CD8-positive, alpha-beta memory T cell (primary cell): ENCODE measurements around the gene LPAR1. TPM values are rescaled to one million over a fixed set of nuclear protein-coding genes. Genes with fewer than 3 reads are reported as not detected.

Experiments used
- CTCF ChIA-PET: fragments of 350-600 bp; sonication (Branson Sonifier 250); formaldehyde crosslinking; loops from one replicate; lab custom pipeline; 2021; ENCODE audit warnings: antibody characterized with exemption; lab: Charles Lee
- POLR2A ChIA-PET: fragments of 350-600 bp; sonication (Branson Sonifier 250); formaldehyde crosslinking; loops from one replicate; lab custom pipeline; 2021; ENCODE audit warnings: antibody characterized with exemption; lab: Charles Lee
- DNase-seq, 5 donors: peaks; one replicate each; pipeline versions ENCODE4 v3.0.0 to v3.0.0-alpha.2; 2020 to 2022; ENCODE audit warnings: mixed read lengths in 1 of 5
- H3K27ac ChIP-seq: one replicate; pipeline ENCODE4 v1.7.0; 2013; ENCODE audit warnings: low read depth, mild to moderate bottlenecking, low read length, moderate library complexity
- H3K27me3 ChIP-seq: 2 replicates; pipeline ENCODE4 v1.7.0; 2013; ENCODE audit warnings: low read length, mild to moderate bottlenecking; ENCODE audit not compliant: insufficient read depth, poor library complexity, severe bottlenecking
- H3K36me3 ChIP-seq: 2 replicates; pipeline ENCODE4 v1.7.0; 2013; ENCODE audit warnings: mild to moderate bottlenecking, low read length, moderate library complexity; ENCODE audit not compliant: insufficient read depth
- H3K4me1 ChIP-seq: 2 replicates; pipeline ENCODE4 v1.7.0; 2013; ENCODE audit warnings: mild to moderate bottlenecking, low read length, moderate library complexity; ENCODE audit not compliant: insufficient read depth
- H3K4me3 ChIP-seq: 2 replicates; pipeline ENCODE4 v1.7.0; 2013; ENCODE audit warnings: mild to moderate bottlenecking, low read length
- H3K9me3 ChIP-seq: 2 replicates; pipeline ENCODE4 v1.7.0; 2013; ENCODE audit warnings: mild to moderate bottlenecking, low read length
- H3K27ac Mint-ChIP-seq, 8 donors: one replicate each; pipeline ENCODE4 v1.8.0; 2020 to 2021; ENCODE audit warnings: mixed read lengths in 8 of 8, mild to moderate bottlenecking in 6 of 8, inconsistent platforms in 3 of 8, moderate library complexity in 3 of 8
- H3K27me3 Mint-ChIP-seq, 2 donors: one replicate each; pipeline ENCODE4 v1.8.0; 2020 to 2021; ENCODE audit warnings: mixed read lengths in 2 of 2, mild to moderate bottlenecking in 1 of 2, moderate library complexity in 1 of 2
- H3K36me3 Mint-ChIP-seq, 3 donors: one replicate each; pipeline ENCODE4 v1.8.0; 2020 to 2021; ENCODE audit warnings: mixed read lengths in 3 of 3, inconsistent platforms in 1 of 3, mild to moderate bottlenecking in 1 of 3
- H3K4me1 Mint-ChIP-seq, 3 donors: one replicate each; pipeline ENCODE4 v1.8.0; 2020 to 2021; ENCODE audit warnings: mixed read lengths in 3 of 3, inconsistent platforms in 1 of 3, mild to moderate bottlenecking in 1 of 3
- H3K4me3 Mint-ChIP-seq, 7 donors: one replicate each; pipeline ENCODE4 v1.8.0; 2020 to 2021; ENCODE audit warnings: mixed read lengths in 7 of 7, mild to moderate bottlenecking in 6 of 7, moderate library complexity in 4 of 7, inconsistent platforms in 2 of 7
- H3K9me3 Mint-ChIP-seq, 5 donors: one replicate each; pipeline ENCODE4 v1.8.0; 2020 to 2022; ENCODE audit warnings: mixed read lengths in 5 of 5, mild to moderate bottlenecking in 3 of 5, moderate library complexity in 2 of 5, inconsistent platforms in 1 of 5
- polyA plus RNA-seq: library from polyadenylated mRNA; unstranded; fragments of 300-500 nt; fragmentation: Illumina TruSeq; gene quantifications from one replicate; pipeline ENCODE4 v1.2.3, GENCODE V29; 2021
- total RNA-seq, 2 experiments: library from RNA; stranded (reverse); gene quantifications; one replicate each; pipeline ENCODE4 v1.2.3, GENCODE V29; 2021

Gene LPAR1
- total and polyA plus RNA-seq, 3 experiments from 2014 or later, result not detected

- POLR2A ChIA-PET, result no interaction called here
- CTCF ChIA-PET, result no interaction called here
- no peak overlapping the region for H3K4me3 ChIP-seq
- peaks cover 0 to 2% (median 0%) of the 10 kb centered on the region in 5 donors for H3K9me3 Mint-ChIP-seq
- H3K36me3 Mint-ChIP-seq, result no peaks in the 10 kb centered on the region
- H3K4me3 Mint-ChIP-seq, result no peak overlapping the region
- H3K36me3 ChIP-seq, result no peaks in the 10 kb centered on the region
- DNase-seq, result no peak
- no peaks in the 10 kb centered on the region for H3K4me1 ChIP-seq
- no peaks in the 10 kb centered on the region for H3K27me3 ChIP-seq
- no peak overlapping the region for H3K27ac Mint-ChIP-seq
- no peak overlapping the region for H3K27ac ChIP-seq
- no peaks in the 10 kb centered on the region for H3K4me1 Mint-ChIP-seq
- H3K9me3 ChIP-seq, result no peaks in the 10 kb centered on the region
- no peaks in the 10 kb centered on the region for H3K27me3 Mint-ChIP-seq
Observed at GRCh38 chr9:110928599-110928998, 109.7 kb downstream of the LPAR1 start.

- H3K9me3 Mint-ChIP-seq, result peaks cover 0 to 2% (median 0%) of the 10 kb centered on the region in 5 donors
- no peaks in the 10 kb centered on the region for H3K36me3 Mint-ChIP-seq
- ChIA-PET POLR2A (no interaction called here), CTCF (no interaction called here)
- H3K27ac Mint-ChIP-seq, result no peak overlapping the region
- H3K4me1 ChIP-seq, result no peaks in the 10 kb centered on the region
- H3K4me3 ChIP-seq, result no peak overlapping the region
- no peaks in the 10 kb centered on the region for H3K36me3 ChIP-seq
- no peak for DNase-seq
- H3K27ac ChIP-seq, result no peak overlapping the region
- no peak overlapping the region for H3K4me3 Mint-ChIP-seq
- H3K27me3 ChIP-seq, result no peaks in the 10 kb centered on the region
- no peaks in the 10 kb centered on the region for H3K27me3 Mint-ChIP-seq
- no peaks in the 10 kb centered on the region for H3K9me3 ChIP-seq
- H3K4me1 Mint-ChIP-seq, result no peaks in the 10 kb centered on the region
Observed at GRCh38 chr9:110926828-110927487, 111.3 kb downstream of the LPAR1 start.

DNA sequence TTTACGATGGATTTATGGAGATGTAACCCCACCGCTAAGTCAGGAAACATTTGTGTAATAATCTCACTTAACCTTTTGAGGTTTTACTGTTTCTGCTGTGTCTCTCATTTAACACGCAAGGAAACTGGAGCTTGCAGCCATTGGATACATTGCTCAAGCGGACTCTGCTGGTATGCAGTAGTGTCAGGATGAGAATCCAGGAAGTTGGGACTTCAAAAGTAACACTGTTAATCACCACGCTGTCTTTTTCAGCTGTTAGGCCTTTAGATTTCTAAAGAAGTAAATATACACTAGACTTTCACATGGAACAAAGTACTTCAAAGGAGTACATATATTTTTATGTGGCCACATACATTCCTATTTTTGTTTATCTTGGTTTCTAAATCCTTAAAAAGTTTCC, 114.7 kb downstream of the LPAR1 start:
- Histone ChIP-seq H3K4me1 (no peaks in the 10 kb centered on the region), H3K4me3 (no peak overlapping the region), H3K9me3 (no peaks in the 10 kb centered on the region), H3K36me3 (no peaks in the 10 kb centered on the region), H3K27ac (no peak overlapping the region), H3K27me3 (no peaks in the 10 kb centered on the region)
- H3K4me1 Mint-ChIP-seq, result no peaks in the 10 kb centered on the region
- ChIA-PET POLR2A (no interaction called here), CTCF (no interaction called here)
- no peaks in the 10 kb centered on the region for H3K36me3 Mint-ChIP-seq
- H3K4me3 Mint-ChIP-seq, result no peak overlapping the region
- H3K27me3 Mint-ChIP-seq, result no peaks in the 10 kb centered on the region
- DNase-seq, result no peak
- H3K27ac Mint-ChIP-seq, result no peak overlapping the region
- H3K9me3 Mint-ChIP-seq, result peaks cover 0 to 2% (median 0%) of the 10 kb centered on the region in 5 donors

GRCh38 chr9:110922145-110922544, 116.1 kb downstream of the LPAR1 start:
- Mint-ChIP-seq H3K4me1 (no peaks in the 10 kb centered on the region), H3K27ac (no peak overlapping the region), H3K4me3 (no peak overlapping the region), H3K27me3 (no peaks in the 10 kb centered on the region), H3K9me3 (peaks cover 0 to 6% (median 0%) of the 10 kb centered on the region in 5 donors), H3K36me3 (no peaks in the 10 kb centered on the region)
- no peak for DNase-seq
- no peak overlapping the region for H3K27ac ChIP-seq
- no peaks in the 10 kb centered on the region for H3K27me3 ChIP-seq
- no peaks in the 10 kb centered on the region for H3K4me1 ChIP-seq
- no peak overlapping the region for H3K4me3 ChIP-seq
- POLR2A ChIA-PET, result no interaction called here
- H3K9me3 ChIP-seq, result no peaks in the 10 kb centered on the region
- CTCF ChIA-PET, result no interaction called here
- H3K36me3 ChIP-seq, result no peaks in the 10 kb centered on the region

GRCh38 chr9:110921705-110922104, 116.6 kb downstream of the LPAR1 start:
- H3K9me3 Mint-ChIP-seq, result peaks cover 0 to 6% (median 0%) of the 10 kb centered on the region in 5 donors
- Histone ChIP-seq H3K4me3 (no peak overlapping the region), H3K36me3 (no peaks in the 10 kb centered on the region), H3K4me1 (no peaks in the 10 kb centered on the region), H3K9me3 (no peaks in the 10 kb centered on the region), H3K27ac (no peak overlapping the region), H3K27me3 (no peaks in the 10 kb centered on the region)
- no peak overlapping the region for H3K4me3 Mint-ChIP-seq
- DNase-seq, result no peak
- H3K36me3 Mint-ChIP-seq, result no peaks in the 10 kb centered on the region
- no peaks in the 10 kb centered on the region for H3K27me3 Mint-ChIP-seq
- no peaks in the 10 kb centered on the region for H3K4me1 Mint-ChIP-seq
- H3K27ac Mint-ChIP-seq, result no peak overlapping the region
- ChIA-PET CTCF (no interaction called here), POLR2A (no interaction called here)

DNA sequence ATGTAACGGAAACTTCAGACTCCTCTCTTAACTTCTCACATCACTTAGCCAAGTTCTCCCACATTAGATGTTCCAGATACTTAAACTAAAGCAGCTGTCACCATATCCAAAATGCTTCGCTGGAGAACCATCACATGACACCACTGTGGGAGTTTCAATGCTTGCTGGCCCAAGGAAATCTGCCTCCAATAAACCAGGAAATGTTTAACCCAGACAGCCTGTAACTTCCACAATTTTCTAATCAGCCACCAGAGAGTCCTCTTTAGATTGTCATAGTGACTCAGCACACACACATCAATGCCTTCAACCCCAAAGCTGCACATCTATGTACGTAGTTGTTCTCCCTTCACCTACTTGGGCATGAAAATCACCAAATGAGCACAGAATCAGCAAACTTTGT, 118.7 kb downstream of the LPAR1 start:
- Mint-ChIP-seq H3K4me1 (no peaks in the 10 kb centered on the region), H3K36me3 (no peaks in the 10 kb centered on the region), H3K4me3 (no peak overlapping the region), H3K27me3 (no peaks in the 10 kb centered on the region), H3K9me3 (peaks cover 0 to 9% (median 0%) of the 10 kb centered on the region in 5 donors), H3K27ac (no peak overlapping the region)
- no peaks in the 10 kb centered on the region for H3K27me3 ChIP-seq
- no peaks in the 10 kb centered on the region for H3K9me3 ChIP-seq
- ChIA-PET CTCF (no interaction called here), POLR2A (no interaction called here)
- H3K27ac ChIP-seq, result no peak overlapping the region
- H3K4me3 ChIP-seq, result no peak overlapping the region
- H3K36me3 ChIP-seq, result no peaks in the 10 kb centered on the region
- no peak for DNase-seq
- H3K4me1 ChIP-seq, result no peaks in the 10 kb centered on the region

GRCh38 chr9:110919050-110919435, 119.2 kb downstream of the LPAR1 start:
- peaks cover 0 to 9% (median 0%) of the 10 kb centered on the region in 5 donors for H3K9me3 Mint-ChIP-seq
- Histone ChIP-seq H3K4me3 (no peak overlapping the region), H3K27me3 (no peaks in the 10 kb centered on the region), H3K9me3 (no peaks in the 10 kb centered on the region), H3K36me3 (no peaks in the 10 kb centered on the region), H3K4me1 (no peaks in the 10 kb centered on the region), H3K27ac (no peak overlapping the region)
- no peaks in the 10 kb centered on the region for H3K36me3 Mint-ChIP-seq
- H3K4me3 Mint-ChIP-seq, result no peak overlapping the region
- ChIA-PET CTCF (no interaction called here), POLR2A (no interaction called here)
- no peaks in the 10 kb centered on the region for H3K27me3 Mint-ChIP-seq
- no peak overlapping the region for H3K27ac Mint-ChIP-seq
- DNase-seq, result no peak
- H3K4me1 Mint-ChIP-seq, result no peaks in the 10 kb centered on the region

DNA sequence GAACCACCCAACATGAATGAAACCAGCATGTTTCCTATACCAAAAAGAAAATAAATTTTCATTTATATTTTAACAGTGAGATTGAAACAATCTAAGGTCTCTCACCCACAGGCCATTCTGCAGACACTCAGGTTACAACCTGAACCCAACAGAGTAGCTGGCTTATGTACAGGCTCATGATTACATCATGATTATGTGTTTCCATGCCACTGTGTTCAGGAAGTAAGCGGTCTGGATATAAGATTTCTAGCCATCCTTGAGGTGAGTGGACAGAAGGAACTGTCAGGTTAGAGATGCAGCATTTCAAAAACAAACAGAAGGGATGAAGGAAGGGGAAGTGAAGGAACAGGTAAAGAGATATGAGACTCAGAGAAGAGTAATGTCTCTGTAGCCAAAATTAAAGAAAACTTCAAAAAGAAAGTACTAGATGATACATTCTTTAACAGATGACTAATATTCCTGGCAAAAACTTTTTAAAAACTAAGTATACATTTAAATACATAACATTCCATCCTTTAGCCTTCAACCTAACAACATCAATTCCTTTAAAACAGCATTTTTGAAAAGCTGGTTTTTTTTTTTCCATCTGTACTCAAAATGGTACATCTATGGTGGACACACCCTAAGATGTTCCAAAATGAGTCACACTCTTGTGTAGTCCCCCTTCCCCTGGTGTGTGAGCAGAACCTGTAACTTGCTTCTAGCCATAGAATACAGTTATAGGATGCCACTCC, 119.8 kb downstream of the LPAR1 start:
- Mint-ChIP-seq H3K4me3 (no peak overlapping the region), H3K36me3 (no peaks in the 10 kb centered on the region), H3K27me3 (no peaks in the 10 kb centered on the region), H3K4me1 (no peaks in the 10 kb centered on the region), H3K9me3 (peaks cover 0 to 9% (median 0%) of the 10 kb centered on the region in 5 donors), H3K27ac (no peak overlapping the region)
- Histone ChIP-seq H3K36me3 (no peaks in the 10 kb centered on the region), H3K4me3 (no peak overlapping the region), H3K27me3 (no peaks in the 10 kb centered on the region), H3K27ac (no peak overlapping the region), H3K4me1 (no peaks in the 10 kb centered on the region), H3K9me3 (no peaks in the 10 kb centered on the region)
- ChIA-PET POLR2A (no interaction called here), CTCF (no interaction called here)
- DNase-seq, result no peak
